H7 (cell line): ENCODE data around the gene UBE2J2. TPM values are rescaled to one million over a fixed set of nuclear protein-coding genes. Genes with fewer than 3 reads are reported as not detected.
A peak's percentile ranks its signal among the peaks of the same experiment; 100 is the strongest.

Source experiments
- DNase-seq: peaks from one replicate; pipeline ENCODE4 v3.0.0; 2012
- H3K27me3 ChIP-seq: 2 replicates; pipeline ENCODE4 v1.6.0; 2011; ENCODE audit warnings: mild to moderate bottlenecking, low read length; ENCODE audit not compliant: control insufficient read depth, insufficient read depth
- H3K36me3 ChIP-seq: replicated peaks from 2 replicates; pipeline ENCODE4 v1.5.1; 2011; ENCODE audit warnings: low read length; ENCODE audit not compliant: control insufficient read depth, insufficient read depth
- H3K4me3 ChIP-seq: 2 replicates; pipeline ENCODE4 v1.5.1; 2011; ENCODE audit warnings: low read depth, mild to moderate bottlenecking, control low read depth, low read length, moderate library complexity; ENCODE audit not compliant: insufficient read depth
- total RNA-seq: library from RNA; depleted of rRNA; stranded (reverse); fragments of >200 nt; shearing (Covaris generic); gene quantifications from 2 replicates; pipeline ENCODE4 v1.2.3, GENCODE V29; 2014

UBE2J2 gene
- total RNA-seq, 1 experiment from 2014 or later: 105 TPM

DNA sequence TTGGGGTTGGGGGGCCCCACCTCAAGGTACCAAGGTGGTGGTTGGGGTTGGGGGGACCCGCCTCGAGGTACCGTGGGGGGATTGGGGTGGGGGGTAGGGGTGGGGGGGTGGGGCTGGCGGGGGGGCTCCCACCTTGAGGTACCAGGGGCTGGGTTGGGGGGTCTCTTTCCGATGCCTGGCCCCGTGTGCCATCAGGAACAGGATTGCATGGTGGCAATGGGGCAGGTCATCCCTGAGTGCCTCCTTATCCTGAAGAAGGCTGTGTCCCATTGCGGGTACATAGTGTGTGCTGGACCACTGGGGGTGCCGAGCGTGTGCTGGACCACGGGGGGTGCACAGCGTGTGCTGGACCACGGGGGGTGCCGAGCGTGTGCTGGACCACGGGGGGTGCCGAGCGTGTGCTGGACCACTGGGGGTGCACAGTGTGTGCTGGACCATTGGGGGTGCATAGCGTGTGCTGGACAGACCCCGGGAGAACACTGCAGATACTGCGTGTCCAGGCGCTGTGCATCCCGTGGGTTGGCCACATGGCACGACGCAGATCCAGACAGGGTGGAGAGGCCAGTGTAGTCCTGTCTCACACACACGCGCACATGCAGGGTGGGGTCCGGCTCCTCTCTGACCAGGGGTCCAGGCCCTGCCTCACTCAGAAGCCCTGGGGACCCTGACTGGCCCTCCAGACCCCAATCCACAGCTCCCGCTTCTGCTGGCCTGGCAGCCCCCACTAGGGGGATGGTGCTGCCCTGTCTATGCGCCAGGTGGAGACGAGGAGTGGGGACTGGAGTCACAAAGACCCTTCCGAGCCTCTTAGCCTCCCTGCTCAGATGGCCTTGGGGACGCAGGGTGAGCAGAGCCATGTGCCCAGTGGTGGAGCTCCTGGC, 10.8 kb upstream of the UBE2J2 start:
- Histone ChIP-seq H3K36me3 (no peaks in the 10 kb centered on the region), H3K27me3 (no peaks in the 10 kb centered on the region), H3K4me3 (no peak overlapping the region)
- DNase-seq: peak; percentile 84

DNA sequence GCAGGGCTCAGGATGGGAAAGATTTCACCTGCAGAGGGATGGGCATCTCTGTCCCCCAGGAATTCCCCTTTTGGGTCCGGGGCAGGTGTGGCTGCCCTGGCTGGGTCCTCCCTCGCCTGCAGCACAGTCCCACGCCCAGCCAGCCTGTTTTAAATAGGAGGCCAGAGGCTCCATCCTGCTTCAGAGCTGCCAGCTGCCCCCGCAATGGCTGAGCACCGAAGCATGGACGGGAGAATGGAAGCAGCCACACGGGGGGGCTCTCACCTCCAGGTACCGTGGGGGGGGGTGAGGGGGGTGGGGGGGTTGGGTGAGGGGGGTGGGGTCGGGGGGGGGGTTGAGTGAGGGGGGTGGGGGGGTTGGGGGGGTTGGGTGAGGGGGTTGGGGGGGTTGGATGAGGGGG, 10.2 kb upstream of the UBE2J2 start:
- Histone ChIP-seq H3K27me3 (no peaks in the 10 kb centered on the region), H3K4me3 (no peak overlapping the region), H3K36me3 (no peaks in the 10 kb centered on the region)
- peak; percentile 90 for DNase-seq

DNA sequence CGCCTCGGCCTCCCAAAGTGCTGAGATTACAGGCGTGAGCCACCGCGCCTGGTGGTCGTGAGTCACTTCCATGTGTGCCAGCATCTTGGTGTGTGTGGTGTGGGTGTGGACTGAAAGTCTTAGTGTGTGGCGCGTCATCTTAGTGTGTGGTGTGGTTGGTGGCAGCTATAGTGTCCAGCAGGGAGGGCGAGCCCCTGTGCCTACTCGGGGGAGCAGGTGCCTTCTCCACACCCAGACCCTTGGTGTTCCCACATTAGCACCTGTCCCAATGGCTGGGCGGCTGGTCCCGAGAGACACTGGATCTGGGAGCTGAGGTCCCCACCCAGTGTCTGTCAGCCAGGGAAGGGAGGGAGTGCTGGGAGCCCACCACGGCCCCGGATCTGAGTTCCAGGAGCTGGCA, 9.3 kb upstream of the UBE2J2 start:
- Histone ChIP-seq H3K4me3 (no peak overlapping the region), H3K36me3 (no peaks in the 10 kb centered on the region), H3K27me3 (no peaks in the 10 kb centered on the region)
- no peak for DNase-seq

DNA sequence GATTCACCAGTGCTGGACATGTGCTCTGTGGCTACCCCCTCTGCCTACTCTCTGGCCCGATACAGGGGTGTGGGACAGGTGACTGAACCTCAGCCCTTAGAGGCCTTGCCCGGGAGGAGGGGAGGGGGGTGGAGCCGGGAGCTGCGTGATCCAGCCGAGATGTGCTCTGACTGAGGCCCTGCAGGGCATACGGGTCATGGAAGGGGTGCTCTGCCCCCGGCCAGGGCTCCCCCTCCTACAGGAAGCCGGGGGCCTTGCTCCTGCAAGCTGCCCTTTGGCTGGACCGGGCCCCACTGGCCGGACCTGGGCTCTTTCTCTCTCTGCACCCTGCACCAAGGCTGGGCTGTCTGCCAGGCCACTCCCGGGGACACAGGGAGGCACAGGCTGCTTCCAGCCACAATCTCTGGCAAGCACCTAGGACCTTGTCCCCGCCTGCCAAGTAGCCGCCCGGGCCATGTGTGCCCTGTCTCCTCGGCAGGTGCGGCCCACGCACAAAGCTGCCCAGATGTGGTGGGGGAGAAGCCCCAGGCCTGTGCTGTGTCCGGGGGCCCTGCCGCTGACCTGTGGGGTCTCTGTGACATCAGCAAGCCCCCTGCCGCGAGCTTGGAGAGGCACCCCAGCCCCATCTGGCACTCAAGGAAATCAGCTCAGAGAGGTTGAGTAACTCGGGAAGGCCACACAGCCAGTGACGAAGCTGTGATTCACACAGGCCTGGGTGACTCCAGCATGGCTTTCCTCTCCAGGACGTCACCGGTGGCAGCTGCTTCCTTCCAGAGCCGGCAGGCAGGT, 8.1 kb upstream of the UBE2J2 start:
- no peaks in the 10 kb centered on the region for H3K27me3 ChIP-seq
- H3K4me3 ChIP-seq: no peak overlapping the region
- DNase-seq: no peak

DNA sequence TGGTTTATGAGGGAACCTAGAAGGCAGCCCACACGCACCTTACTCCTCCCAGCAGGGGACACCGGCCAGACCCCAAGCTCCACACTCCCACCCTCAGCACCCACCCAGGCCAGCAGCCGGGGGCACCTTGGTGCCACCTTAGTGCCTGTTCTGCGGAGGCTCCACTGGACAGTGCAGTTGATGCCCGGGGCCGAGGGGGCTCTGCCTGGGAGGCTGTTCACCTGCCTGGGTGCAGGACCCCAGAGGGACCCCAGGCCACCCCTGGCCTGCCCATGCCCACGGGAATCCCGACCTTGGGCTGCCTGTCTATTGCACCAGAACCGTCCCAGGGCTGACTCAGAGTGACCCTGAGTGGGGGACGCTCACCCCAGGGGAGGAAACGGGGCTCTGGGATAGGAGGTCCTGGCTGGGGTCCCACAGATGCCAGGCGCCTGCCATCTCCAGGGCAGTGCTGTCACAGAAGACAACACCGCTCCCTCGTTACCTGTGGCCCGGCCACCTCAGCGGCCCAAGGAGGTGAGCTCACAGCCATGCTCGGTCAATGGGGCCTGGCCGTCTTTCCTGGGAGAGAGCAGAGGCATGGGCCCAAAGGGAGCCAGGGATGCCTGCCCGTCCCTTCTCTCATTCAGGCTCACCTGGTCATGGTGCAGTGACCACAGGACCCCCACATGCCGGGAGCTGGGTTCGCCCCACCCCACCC, 7.3 kb upstream of the UBE2J2 start:
- DNase-seq: no peak
- Histone ChIP-seq H3K27me3 (no peaks in the 10 kb centered on the region), H3K4me3 (no peak overlapping the region), H3K36me3 (no peaks in the 10 kb centered on the region)

More for the DNA sequence above, 8.1 kb upstream of the UBE2J2 start:
- no peaks in the 10 kb centered on the region for H3K36me3 ChIP-seq

DNA sequence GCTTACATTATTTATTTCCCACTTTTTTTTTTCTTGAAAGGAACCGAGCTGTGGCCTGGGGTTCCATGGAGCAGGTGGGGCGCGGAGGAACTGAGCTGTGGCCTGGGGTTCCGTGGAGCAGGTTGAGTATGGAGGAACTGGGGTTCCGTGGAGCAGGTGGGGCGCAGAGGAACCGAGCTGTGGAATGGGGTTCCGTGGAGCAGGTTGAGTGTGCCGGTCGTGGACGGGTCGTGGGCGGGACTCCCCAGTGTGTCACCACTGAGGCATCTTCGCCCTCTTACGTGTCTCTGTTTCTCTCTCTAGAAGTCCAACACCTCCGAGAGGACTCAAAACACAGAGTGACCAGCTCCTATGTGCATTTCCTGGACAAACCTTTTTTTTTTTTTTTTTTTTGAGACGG, 5.4 kb upstream of the UBE2J2 start:
- H3K4me3 ChIP-seq: no peak overlapping the region
- H3K27me3 ChIP-seq: no peaks in the 10 kb centered on the region
- no peak for DNase-seq
- H3K36me3 ChIP-seq: no peaks in the 10 kb centered on the region

DNA sequence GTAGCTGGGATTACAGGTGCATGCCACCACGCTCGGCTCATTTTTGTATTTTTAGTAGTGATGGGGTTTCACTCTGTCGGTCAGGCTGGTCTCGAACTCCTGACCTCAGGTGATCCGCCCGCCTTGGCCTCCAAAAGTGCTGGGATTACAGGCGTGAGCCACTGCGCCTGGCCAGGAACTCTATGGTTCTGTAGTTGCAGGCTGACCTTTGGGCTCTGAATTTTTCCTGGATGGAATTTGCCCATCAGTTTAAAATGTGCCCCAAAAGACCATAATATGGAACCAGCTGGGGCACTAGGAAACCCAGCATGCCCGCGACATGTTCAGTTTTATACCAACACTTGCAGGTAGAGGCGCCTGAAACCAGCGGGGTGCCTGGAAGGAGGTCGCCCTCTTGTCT, 5.0 kb upstream of the UBE2J2 start:
- Histone ChIP-seq H3K4me3 (no peak overlapping the region), H3K36me3 (no peaks in the 10 kb centered on the region), H3K27me3 (no peaks in the 10 kb centered on the region)
- DNase-seq: no peak

DNA sequence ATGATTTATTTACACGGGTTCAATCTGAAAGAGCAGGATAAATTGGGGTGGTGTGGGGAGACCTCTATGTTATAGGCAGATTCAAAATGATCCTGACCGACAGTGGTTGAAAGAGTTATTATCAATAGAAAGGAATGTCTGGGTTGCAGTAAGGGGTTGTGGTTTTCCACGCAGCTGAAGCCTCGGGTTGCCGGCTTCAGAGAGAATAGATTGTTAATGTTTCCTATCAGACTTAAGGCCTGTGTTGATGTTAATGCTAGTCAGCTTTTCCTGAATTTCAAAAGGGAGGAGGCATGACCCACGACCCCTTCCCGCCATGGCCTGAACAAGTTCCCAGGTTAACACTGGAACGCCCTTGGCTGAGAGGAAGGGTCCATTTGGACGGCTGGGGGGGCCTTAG, 2.2 kb upstream of the UBE2J2 start:
- H3K27me3 ChIP-seq: no peaks in the 10 kb centered on the region
- no peak overlapping the region for H3K4me3 ChIP-seq
- DNase-seq: no peak
- H3K36me3 ChIP-seq: peaks cover 3% of the 10 kb centered on the region; the same call in 1 of the 2 replicates

DNA sequence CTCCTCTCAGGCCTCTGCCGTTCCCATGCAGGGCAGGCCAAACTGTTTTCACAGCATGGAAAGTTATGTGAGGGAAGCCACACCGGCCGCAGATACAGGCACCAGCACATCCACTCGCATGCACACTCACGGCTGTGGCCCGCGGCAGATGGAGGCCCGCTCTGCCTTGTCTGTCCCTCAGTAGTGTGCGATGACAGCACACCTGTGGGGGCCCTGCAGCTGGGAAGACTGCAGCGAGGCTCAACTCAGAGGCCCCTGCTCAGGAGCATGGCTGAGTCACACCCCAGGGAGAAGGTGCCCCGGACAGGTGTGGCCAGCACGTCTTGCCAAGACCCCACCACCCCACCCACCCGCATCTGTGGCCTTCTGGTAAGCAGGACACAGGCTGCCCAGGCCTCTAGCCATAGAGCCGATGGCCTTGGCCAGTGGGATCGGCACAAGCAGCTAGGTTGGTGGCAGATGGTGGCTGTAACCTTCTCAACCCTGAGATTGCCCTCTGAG, 1.3 kb upstream of the UBE2J2 start:
- no peaks in the 10 kb centered on the region for H3K27me3 ChIP-seq
- H3K36me3 ChIP-seq: peaks cover 3% of the 10 kb centered on the region; the same call in 1 of the 2 replicates
- peak overlapping the region; percentile 71; the same call in 1 of the 2 replicates for H3K4me3 ChIP-seq
- no peak for DNase-seq

DNA sequence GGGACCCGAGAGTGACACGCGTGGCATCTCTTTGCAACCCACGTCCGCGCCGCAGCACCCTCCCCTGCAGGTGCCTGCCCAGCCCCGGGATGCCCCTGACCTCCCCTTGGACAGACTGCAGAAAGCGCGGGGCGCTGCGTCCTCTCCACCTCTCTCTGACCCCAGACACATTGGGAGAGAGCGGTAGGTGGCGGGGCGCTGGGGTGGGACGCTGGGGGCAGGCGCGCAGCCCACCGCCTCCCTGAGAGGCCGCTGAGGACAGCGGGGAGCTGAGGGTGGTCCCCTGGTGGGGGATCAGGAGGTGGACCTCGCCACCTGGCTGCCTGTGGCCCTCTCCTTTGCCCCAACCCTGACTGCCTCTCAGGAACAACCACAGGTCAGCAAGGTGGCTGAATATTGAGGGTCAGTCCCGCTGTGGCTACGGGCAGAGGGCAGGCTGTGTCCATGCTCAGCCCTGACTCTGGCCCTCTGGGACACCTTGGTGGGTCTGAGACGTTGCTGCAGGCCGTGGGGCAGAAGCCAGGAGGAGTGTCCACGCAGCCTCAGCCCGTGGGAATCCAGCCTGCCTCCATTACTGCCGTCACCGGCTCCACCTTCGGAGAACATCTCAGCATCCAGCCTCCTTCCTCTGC, 761 bp upstream of the UBE2J2 start:
- Histone ChIP-seq H3K36me3 (peaks cover 3% of the 10 kb centered on the region; the same call in 1 of the 2 replicates), H3K27me3 (no peaks in the 10 kb centered on the region), H3K4me3 (peak overlapping the region; percentile 71)
- DNase-seq: no peak

DNA sequence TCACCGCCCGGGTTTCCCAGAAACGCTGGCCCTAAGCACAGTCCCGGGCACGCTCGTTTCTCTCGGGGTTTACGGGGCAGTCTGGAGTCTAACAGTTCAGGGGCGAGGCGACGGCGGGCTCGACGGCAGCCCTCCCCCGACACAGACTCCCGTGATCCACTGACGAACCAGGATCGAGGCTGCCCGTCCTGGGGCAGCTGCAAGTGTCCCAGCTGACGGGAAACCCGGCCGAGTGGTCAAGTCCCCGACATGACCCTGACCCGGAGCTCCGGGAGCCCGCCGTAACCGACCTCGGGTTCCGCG, 494 bp downstream of the UBE2J2 start:
- DNase-seq: no peak
- peak overlapping the region; percentile 94 for H3K4me3 ChIP-seq
- peaks cover 3% of the 10 kb centered on the region; the same call in 1 of the 2 replicates for H3K36me3 ChIP-seq
- no peaks in the 10 kb centered on the region for H3K27me3 ChIP-seq

DNA sequence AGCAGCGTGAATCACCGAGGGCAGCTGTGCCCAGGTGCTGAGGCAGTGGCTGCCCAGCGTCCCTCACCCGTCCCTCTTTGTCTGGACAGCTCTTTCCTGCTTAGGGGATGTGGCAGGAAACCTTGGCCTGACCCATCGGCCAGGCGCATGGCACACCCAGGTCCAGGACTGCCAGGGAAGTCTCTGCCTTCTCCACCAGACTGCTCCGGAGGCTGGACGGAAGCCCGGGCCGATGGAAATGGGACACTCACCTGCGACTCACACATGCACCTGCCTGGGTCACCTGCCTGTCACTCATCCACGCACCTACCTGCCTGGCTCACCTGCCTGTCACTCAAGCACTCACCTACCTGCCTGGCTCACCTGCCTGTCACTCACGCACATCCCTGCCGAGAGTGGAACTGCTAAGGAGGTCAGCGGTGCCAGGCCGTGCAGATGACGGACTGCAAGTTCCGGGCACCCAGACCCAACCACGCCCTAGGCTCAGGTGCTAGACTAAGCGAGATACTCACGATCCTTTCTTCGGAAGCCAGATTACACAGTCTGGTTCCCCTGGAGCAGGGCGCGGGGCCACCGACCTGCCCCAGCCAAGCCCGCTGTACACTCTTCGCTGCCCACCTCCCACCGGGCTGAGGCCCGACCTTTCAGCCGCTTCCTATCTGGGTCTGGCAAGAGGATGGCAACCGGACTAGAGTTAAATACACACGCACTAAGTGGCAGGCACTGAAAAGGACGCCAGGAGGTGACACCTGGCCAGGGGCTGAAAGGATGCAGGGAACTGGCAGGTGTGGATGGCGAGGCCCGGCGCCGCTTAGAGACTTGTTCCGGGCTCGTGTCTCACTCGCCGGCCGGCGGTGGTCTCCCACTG, 1.1 kb downstream of the UBE2J2 start:
- no peaks in the 10 kb centered on the region for H3K27me3 ChIP-seq
- peak; percentile 70 for DNase-seq
- peak overlapping the region; percentile 94 for H3K4me3 ChIP-seq
- peaks cover 5% of the 10 kb centered on the region for H3K36me3 ChIP-seq

DNA sequence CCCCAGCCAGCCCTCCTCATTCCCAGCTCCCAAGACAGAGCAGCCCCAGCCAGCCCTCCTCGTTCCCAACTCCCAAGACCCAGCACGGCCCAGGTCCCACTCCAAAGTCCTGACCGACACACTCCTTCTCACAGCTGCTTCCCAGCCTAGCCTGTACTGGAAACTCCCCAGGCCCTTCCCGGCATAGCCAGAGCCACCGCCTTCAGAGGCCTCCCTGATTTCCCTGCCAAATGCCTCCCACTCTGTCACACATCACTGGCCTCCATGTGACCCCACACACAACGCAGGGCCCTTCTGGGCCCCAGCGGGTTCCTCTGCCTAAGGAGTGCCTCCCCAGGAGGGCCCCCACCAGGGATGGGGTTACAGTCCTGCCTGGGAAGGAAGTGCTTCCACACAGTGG, 2.8 kb downstream of the UBE2J2 start:
- Histone ChIP-seq H3K27me3 (no peaks in the 10 kb centered on the region), H3K36me3 (peaks cover 9% of the 10 kb centered on the region), H3K4me3 (no peak overlapping the region)
- DNase-seq: peak; percentile 37
